Measurements from ENCODE around the gene TBX10. TPM values are rescaled to one million over a fixed set of nuclear protein-coding genes. Genes with fewer than 3 reads are reported as not detected.

Gene TBX10
- total RNA-seq, 4 donors from 2014 or later: not detected

GRCh38 chr11:67586568-67587250 lies 52.9 kb downstream of the TBX10 start:
- TF ChIP-seq POLR2A (IDR thresholded peaks at IDR 0.05): no peak
- TF ChIP-seq CTCF (IDR thresholded peaks at IDR 0.05): no peak
- Histone ChIP-seq H3K27ac (no peak overlapping the region), H3K9me3 (no peaks in the 10 kb centered on the region), H3K4me3 (replicated peaks in 1 of 3) (no peak overlapping the region), H3K4me1 (peaks cover 21 to 25% of the 10 kb centered on the region in 2 donors), H3K27me3 (no peaks in the 10 kb centered on the region), H3K36me3 (peaks cover 8 to 13% of the 10 kb centered on the region in 2 donors)
- WGBS, 2 donors: 90 to 95% methylated on average over 4 to 5 of the region's 5 CpGs
- intact Hi-C loops (cut with DNase I): no loop called here
- no peak for DNase-seq

- Histone ChIP-seq H3K9me3 (no peaks in the 10 kb centered on the region), H3K27me3 (no peaks in the 10 kb centered on the region), H3K36me3 (peaks cover 8 to 13% of the 10 kb centered on the region in 2 donors), H3K27ac (no peak overlapping the region), H3K4me3 (replicated peaks in 1 of 3) (no peak overlapping the region), H3K4me1 (peaks cover 29 to 33% of the 10 kb centered on the region in 2 donors)
- intact Hi-C loops (cut with DNase I): no loop called here
- WGBS, 2 donors: 88 to 94% methylated on average over 4 of the region's 4 CpGs
- no peak for TF ChIP-seq CTCF (IDR thresholded peaks at IDR 0.05)
- no peak for TF ChIP-seq POLR2A (IDR thresholded peaks at IDR 0.05)
- DNase-seq: no peak
Measured at GRCh38 chr11:67585911-67586310, 53.7 kb downstream of the TBX10 start.

- WGBS, 2 donors: 91 to 95% methylated on average over 18 to 20 of the region's 21 CpGs
- intact Hi-C loops (cut with DNase I): no loop called here
- peak overlapping the region in 1 of 3 donors; percentile 68 for H3K4me3 ChIP-seq (replicated peaks in 1 of 3)
- H3K36me3 ChIP-seq: peaks cover 8 to 13% of the 10 kb centered on the region in 2 donors
- H3K4me1 ChIP-seq: peaks cover 31 to 36% of the 10 kb centered on the region in 2 donors
- no peak for TF ChIP-seq CTCF (IDR thresholded peaks at IDR 0.05)
- no peak for TF ChIP-seq POLR2A (IDR thresholded peaks at IDR 0.05)
- no peaks in the 10 kb centered on the region for H3K27me3 ChIP-seq
- H3K9me3 ChIP-seq: no peaks in the 10 kb centered on the region
- peak overlapping the region; percentile 95 to 100 (median 99) for H3K27ac ChIP-seq
- DNase-seq: peak; percentile 26 to 52
Measured at GRCh38 chr11:67584881-67585873, 54.4 kb downstream of the TBX10 start.

GRCh38 chr11:67584205-67584880 lies 55.2 kb downstream of the TBX10 start:
- TF ChIP-seq CTCF (IDR thresholded peaks at IDR 0.05): no peak
- peak; percentile 3 to 6 for TF ChIP-seq POLR2A (IDR thresholded peaks at IDR 0.05)
- peak overlapping the region in 2 of 3 donors; percentile 68 to 84 for H3K4me3 ChIP-seq (replicated peaks in 1 of 3)
- peaks cover 31 to 36% of the 10 kb centered on the region in 2 donors for H3K4me1 ChIP-seq
- peak overlapping the region; percentile 95 to 100 (median 99) for H3K27ac ChIP-seq
- H3K27me3 ChIP-seq: no peaks in the 10 kb centered on the region
- peaks cover 8 to 13% of the 10 kb centered on the region in 2 donors for H3K36me3 ChIP-seq
- DNase-seq: peak; percentile 88 to 90
- 3 to 10% methylated on average over 19 to 21 of the region's 33 CpGs for WGBS, 2 donors
- H3K9me3 ChIP-seq: no peaks in the 10 kb centered on the region
- intact Hi-C loops (cut with DNase I): no loop called here
